KBM-7 (cell line): ENCODE results near the gene TRABD2B.
A peak's percentile ranks its signal among the peaks of the same experiment; 100 is the strongest.

Experiments
- DNase-seq: peaks from one replicate; pipeline ENCODE4 v3.0.0-alpha.2; 2015
- in situ Hi-C: fragments of 300-500 bp; cut with MboI; formaldehyde crosslinking; loops from 2 replicates; pipeline ENCODE4 v1.14.3; 2020; ENCODE audit warnings: low sequenced_read_pairs, low pct_unique_long_range_greater_than_20kb, mixed read lengths

The TRABD2B gene

GRCh38 chr1:47947531-47947930 lies 49.7 kb downstream of the TRABD2B start:
- DNase-seq: no peak
- in situ Hi-C loops: no loop called here

GRCh38 chr1:47944561-47944960 lies 52.6 kb downstream of the TRABD2B start:
- in situ Hi-C loops: no loop called here
- DNase-seq: no peak

GRCh38 chr1:47942240-47942629 lies 55.0 kb downstream of the TRABD2B start:
- no peak for DNase-seq
- in situ Hi-C loops: no loop called here

GRCh38 chr1:47941609-47942239 lies 55.5 kb downstream of the TRABD2B start:
- in situ Hi-C loops: no loop called here
- no peak for DNase-seq

GRCh38 chr1:47940779-47941178 lies 56.4 kb downstream of the TRABD2B start:
- in situ Hi-C loops: no loop called here
- no peak for DNase-seq

GRCh38 chr1:47940326-47940725 lies 56.9 kb downstream of the TRABD2B start:
- no peak for DNase-seq
- in situ Hi-C loops: no loop called here

GRCh38 chr1:47938520-47938919 lies 58.7 kb downstream of the TRABD2B start:
- in situ Hi-C loops: no loop called here
- no peak for DNase-seq

- in situ Hi-C loops: no loop called here
- no peak for DNase-seq
Measured at GRCh38 chr1:47937586-47938254, 59.5 kb downstream of the TRABD2B start.

- no peak for DNase-seq
- in situ Hi-C loops: no loop called here
Measured at GRCh38 chr1:47936916-47937551, 60.2 kb downstream of the TRABD2B start.

- DNase-seq: no peak
- in situ Hi-C loops: no loop called here
Measured at GRCh38 chr1:47935856-47936255, 61.3 kb downstream of the TRABD2B start.

- DNase-seq: no peak
- in situ Hi-C loops: no loop called here
Measured at GRCh38 chr1:47935163-47935562, 62.0 kb downstream of the TRABD2B start.

- in situ Hi-C loops: no loop called here
- DNase-seq: no peak
Measured at GRCh38 chr1:47934243-47934805, 62.9 kb downstream of the TRABD2B start.

- in situ Hi-C loops: no loop called here
- no peak for DNase-seq
Measured at GRCh38 chr1:47932743-47933142, 64.4 kb downstream of the TRABD2B start.

GRCh38 chr1:47931395-47931794 lies 65.8 kb downstream of the TRABD2B start:
- in situ Hi-C loops: no loop called here
- DNase-seq: peak; percentile 8

GRCh38 chr1:47930210-47930840 lies 66.9 kb downstream of the TRABD2B start:
- DNase-seq: no peak
- in situ Hi-C loops: no loop called here

GRCh38 chr1:47927165-47927564 lies 70.0 kb downstream of the TRABD2B start:
- in situ Hi-C loops: no loop called here
- DNase-seq: no peak

GRCh38 chr1:47926461-47926999 lies 70.7 kb downstream of the TRABD2B start:
- in situ Hi-C loops: no loop called here

GRCh38 chr1:47924270-47925048 lies 72.7 kb downstream of the TRABD2B start:
- in situ Hi-C loops: no loop called here
- no peak for DNase-seq

More at GRCh38 chr1:47926461-47926999, 70.7 kb downstream of the TRABD2B start:
- DNase-seq: no peak

- no peak for DNase-seq
- in situ Hi-C loops: no loop called here
Measured at GRCh38 chr1:47921935-47922415, 75.2 kb downstream of the TRABD2B start.
